GM12892 (cell line): ENCODE measurements around the gene PRIM1.

Experiments used
- POLR2AphosphoS5 ChIP-seq: IDR thresholded peaks from 2 replicates; pipeline ENCODE4 v1.6.1; 2011; ENCODE audit warnings: low read depth, low read length, control low read depth
- TAF1 ChIP-seq: IDR thresholded peaks from 2 replicates; pipeline ENCODE4 v1.6.1; 2011; ENCODE audit warnings: low read depth, mild to moderate bottlenecking, control low read depth, low read length, borderline replicate concordance

- TF ChIP-seq TAF1, result no peak
- TF ChIP-seq POLR2AphosphoS5, result no peak
Measured at GRCh38 chr12:56722832-56723231, 29.3 kb downstream of the PRIM1 start.
